Motor neuron (in vitro differentiated cells): Measurements from ENCODE around the gene CBX8. TPM values are rescaled to one million over a fixed set of nuclear protein-coding genes. Genes with fewer than 3 reads are reported as not detected.

Source experiments
- ATAC-seq, 8 experiments: fragments of 200-7000 bp; cut with Tn5 transposase; replicated peaks in 6 of 8; 2 replicates each; pipeline ENCODE4 v1.8.0; 2021; ENCODE audit warnings: mild to moderate bottlenecking in 8 of 8, moderate library complexity in 8 of 8
- H3K27ac ChIP-seq, 2 donors: fragments of 250-450 bp; sonication (Bioruptor Pico); 2 replicates each; pipeline ENCODE4 v1.9.0; 2021; ENCODE audit warnings: antibody characterized with exemption in 2 of 2, mild to moderate bottlenecking in 2 of 2, moderate library complexity in 1 of 2
- H3K4me1 ChIP-seq, 2 donors: fragments of 250-450 bp; sonication (Bioruptor Pico); replicated peaks in 1 of 2; 2 replicates each; pipeline ENCODE4 v1.6.1; 2021; ENCODE audit warnings: antibody characterized with exemption in 2 of 2, mild to moderate bottlenecking in 2 of 2, moderate library complexity in 1 of 2
- H3K4me3 ChIP-seq, 5 donors: fragments of 250-450 bp; sonication (Bioruptor Pico); 2 replicates each; pipeline ENCODE4 v1.9.0; 2021; ENCODE audit warnings: antibody characterized with exemption in 5 of 5, mild to moderate bottlenecking in 5 of 5, moderate library complexity in 4 of 5
- WGBS, 10 experiments: fragments of 450-650 bp; shearing (Covaris generic); methylation state at CpG; one replicate each; pipeline ENCODE4 v1.0.0; 2022; 5-methylcytosine and 5-hydroxymethylcytosine counted together
- in situ Hi-C, 9 experiments: fragments of 400-800 bp; cut with MboI; loops; one replicate each; pipeline ENCODE4 v1.15.0; 2021; ENCODE audit warnings: low sequenced_read_pairs in 9 of 9, low pct_unique_long_range_greater_than_20kb in 2 of 9; ENCODE audit not compliant: unreplicated experiment in 9 of 9
- total RNA-seq, 8 experiments: library from RNA; unstranded; fragments of 300-600 nt; gene quantifications; 2 replicates each; pipeline versions ENCODE4 v1.2.3 to v1.2.4, GENCODE V29; 2022

Gene CBX8
- total RNA-seq, 8 experiments from 2014 or later = 4.4 to 16.4 (median 11.9) TPM

- peak overlapping the region; percentile 86 to 90 for H3K27ac ChIP-seq
- peak overlapping the region; percentile 18 to 38 (median 34) for H3K4me3 ChIP-seq
- peaks cover 51 to 52% of the 10 kb centered on the region in 2 donors for H3K4me1 ChIP-seq
- in situ Hi-C loops = loop anchor here in 3 of 9 experiments (25.0 kb wide), 1 partner anchor 174 kb away; no protein-coding TSS in a partner anchor
- no CpG with 5 or more reads among the region's 89 CpGs for WGBS, 10 experiments
- ATAC-seq = peak in 5 of 8 experiments; percentile 1 to 9 (median 5)
Observed at GRCh38 chr17:79813297-79814126, 16.6 kb upstream of the CBX8 start.

- in situ Hi-C loops = loop anchor here in 3 of 9 experiments (25.0 kb wide), 1 partner anchor 175 kb away; no protein-coding TSS in a partner anchor
- Histone ChIP-seq H3K4me1 (peaks cover 51 to 52% of the 10 kb centered on the region in 2 donors), H3K4me3 (peak overlapping the region; percentile 18 to 38 (median 34)), H3K27ac (peak overlapping the region; percentile 86 to 98)
- 0 to 54% (median 13%) methylated on average over 1 to 15 of the region's 72 CpGs; no CpG with 5 or more reads in 6 of the 10 experiments for WGBS, 10 experiments
- peak in 6 of 8 experiments; percentile 4 to 13 (median 8) for ATAC-seq
Observed at GRCh38 chr17:79812353-79813258, 15.7 kb upstream of the CBX8 start.

GRCh38 chr17:79811868-79812352 is 15.0 kb upstream of the CBX8 start:
- ATAC-seq = no peak
- H3K27ac ChIP-seq = peak overlapping the region; percentile 96 to 98
- H3K4me1 ChIP-seq = peaks cover 51 to 52% of the 10 kb centered on the region in 2 donors
- 3 to 33% (median 8%) methylated on average over 2 to 7 of the region's 20 CpGs; no CpG with 5 or more reads in 4 of the 10 experiments for WGBS, 10 experiments
- in situ Hi-C loops = loop anchor here in 3 of 9 experiments (25.0 kb wide), 1 partner anchor 175 kb away; no protein-coding TSS in a partner anchor
- H3K4me3 ChIP-seq = peak overlapping the region in 3 of 5 donors; percentile 43 to 48 (median 44)

DNA sequence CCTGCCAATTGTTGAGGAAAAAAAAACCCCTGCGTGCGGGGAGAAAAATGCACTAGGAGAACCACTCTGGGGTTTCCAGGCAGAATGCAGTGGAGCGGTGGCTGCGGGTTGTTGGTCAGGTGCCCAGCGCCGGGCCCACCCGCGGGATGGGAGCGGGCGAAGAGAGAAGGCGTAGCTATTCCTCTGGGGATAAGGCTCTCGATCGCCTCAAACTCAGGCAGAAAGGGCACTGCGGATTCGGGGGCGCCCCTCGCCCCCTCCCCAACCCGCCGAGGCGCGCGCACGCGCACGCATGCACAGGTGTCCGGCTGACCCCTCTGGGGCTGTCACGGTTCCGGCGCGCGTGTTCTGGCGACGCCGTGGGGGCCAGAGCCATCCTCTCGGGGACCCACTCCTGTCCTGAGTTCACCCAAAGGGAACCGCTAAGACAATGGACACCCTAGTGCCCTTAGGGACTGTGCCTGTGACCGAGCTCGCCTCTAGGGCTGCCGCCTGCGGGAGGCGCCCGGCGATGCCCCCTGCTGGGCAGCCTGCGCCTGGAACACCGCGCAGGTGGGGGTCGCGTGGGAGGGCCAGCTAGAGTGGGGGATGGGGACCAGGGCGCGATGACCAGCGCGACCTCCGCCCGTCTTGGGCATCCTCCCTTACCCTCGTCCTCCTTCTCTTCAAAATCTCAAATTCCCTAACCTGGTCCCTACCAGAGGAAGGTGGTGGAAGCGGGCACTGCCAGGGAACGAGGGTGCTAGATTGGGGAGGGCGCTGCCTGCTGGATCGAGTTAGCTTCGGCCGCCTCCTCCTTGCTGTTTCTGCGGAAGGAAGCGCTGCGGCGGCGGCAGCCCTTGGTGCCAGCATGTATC is 14.4 kb upstream of the CBX8 start:
- WGBS, 10 experiments = 0 to 40% (median 0%) methylated on average over 1 to 11 of the region's 66 CpGs; no CpG with 5 or more reads in 6 of the 10 experiments
- H3K27ac ChIP-seq = peak overlapping the region; percentile 96 to 98
- in situ Hi-C loops = loop anchor here in 3 of 9 experiments (25.0 kb wide), 1 partner anchor 176 kb away; no protein-coding TSS in a partner anchor
- peak in 6 of 8 experiments; percentile 34 to 58 (median 52) for ATAC-seq
- H3K4me1 ChIP-seq = peaks cover 51 to 52% of the 10 kb centered on the region in 2 donors
- H3K4me3 ChIP-seq = peak overlapping the region; percentile 30 to 48 (median 43)

GRCh38 chr17:79810130-79811010 is 13.5 kb upstream of the CBX8 start:
- Histone ChIP-seq H3K4me1 (peaks cover 50 to 52% of the 10 kb centered on the region in 2 donors), H3K4me3 (peak overlapping the region; percentile 30 to 48 (median 43)), H3K27ac (peak overlapping the region; percentile 96 to 98)
- WGBS, 10 experiments = 0 to 8% (median 0%) methylated on average over 1 to 4 of the region's 79 CpGs; no CpG with 5 or more reads in 5 of the 10 experiments
- in situ Hi-C loops = loop anchor here in 3 of 9 experiments (25.0 kb wide), 1 partner anchor 177 kb away; no protein-coding TSS in a partner anchor
- ATAC-seq = peak; percentile 80 to 91 (median 82)

- Histone ChIP-seq H3K4me1 (peaks cover 42 to 50% of the 10 kb centered on the region in 2 donors), H3K27ac (peak overlapping the region; percentile 96 to 98), H3K4me3 (peak overlapping the region; percentile 16 to 48 (median 43))
- WGBS, 10 experiments = 0 to 20% methylated on average over 1 to 5 of the region's 40 CpGs; no CpG with 5 or more reads in 8 of the 10 experiments
- ATAC-seq = no peak
- in situ Hi-C loops = loop anchor here in 3 of 9 experiments (25.0 kb wide), 1 partner anchor 178 kb away; no protein-coding TSS in a partner anchor
Observed at GRCh38 chr17:79809530-79810129, 12.8 kb upstream of the CBX8 start.

- in situ Hi-C loops = loop anchor here in 3 of 9 experiments (25.0 kb wide), 1 partner anchor 178 kb away; no protein-coding TSS in a partner anchor
- H3K4me1 ChIP-seq = peaks cover 42 to 49% of the 10 kb centered on the region in 2 donors
- peak overlapping the region; percentile 96 to 98 for H3K27ac ChIP-seq
- 0 to 80% (median 52%) methylated on average over 1 to 7 of the region's 20 CpGs; no CpG with 5 or more reads in 7 of the 10 experiments for WGBS, 10 experiments
- peak in 1 of 8 experiments; percentile 2 for ATAC-seq
- H3K4me3 ChIP-seq = peak overlapping the region in 1 of 5 donors; percentile 48
Observed at GRCh38 chr17:79808763-79809529, 12.1 kb upstream of the CBX8 start.

GRCh38 chr17:79806863-79807720 is 10.2 kb upstream of the CBX8 start:
- in situ Hi-C loops = loop anchor here in 3 of 9 experiments (25.0 kb wide), 1 partner anchor 180 kb away; no protein-coding TSS in a partner anchor
- Histone ChIP-seq H3K27ac (no peak overlapping the region), H3K4me1 (peaks cover 34 to 37% of the 10 kb centered on the region in 2 donors), H3K4me3 (no peak overlapping the region)
- ATAC-seq = no peak
- 0 to 40% (median 23%) methylated on average over 1 to 5 of the region's 13 CpGs; no CpG with 5 or more reads in 3 of the 10 experiments for WGBS, 10 experiments

GRCh38 chr17:79806446-79806760 is 9.5 kb upstream of the CBX8 start:
- Histone ChIP-seq H3K4me3 (no peak overlapping the region), H3K27ac (no peak overlapping the region), H3K4me1 (peaks cover 27 to 30% of the 10 kb centered on the region in 2 donors)
- 35 to 57% methylated on average over 1 to 2 of the region's 4 CpGs; no CpG with 5 or more reads in 8 of the 10 experiments for WGBS, 10 experiments
- in situ Hi-C loops = loop anchor here in 3 of 9 experiments (25.0 kb wide), 1 partner anchor 181 kb away; no protein-coding TSS in a partner anchor
- no peak for ATAC-seq
